A673 (cell line): Measurements from ENCODE around the gene CEACAM21. TPM values are rescaled to one million over a fixed set of nuclear protein-coding genes. Genes with fewer than 3 reads are reported as not detected.

Experiments used
- BruUV-seq: library from RNA; stranded (reverse); fragments of 400-500 nt; replicated peaks from 2 replicates; lab custom pipeline; 2021; lab: Mats Ljungman, UMichigan
- CTCF ChIA-PET: fragments of 300-600 bp; sonication (Branson Sonifier 250); formaldehyde crosslinking; loops from one replicate; lab custom pipeline; 2022; ENCODE audit warnings: antibody characterized with exemption; lab: Charles Lee
- POLR2A ChIA-PET: fragments of 300-600 bp; sonication (Branson Sonifier 250); formaldehyde crosslinking; loops from one replicate; lab custom pipeline; 2022; ENCODE audit warnings: antibody characterized with exemption; ENCODE audit not compliant: low non-redundant PET; lab: Charles Lee
- DNase-seq: peaks from one replicate; pipeline ENCODE4 v3.0.0-alpha.2; 2015; ENCODE audit warnings: low spot score
- H3K27ac ChIP-seq: fragments of 200-600 bp; sonication (generic); 2 replicates; pipeline ENCODE4 v1.5.1; 2016; ENCODE audit warnings: mixed run types, low read depth, mild to moderate bottlenecking, mixed read lengths, antibody characterized with exemption, low read length; ENCODE audit not compliant: poor library complexity, severe bottlenecking
- H3K27me3 ChIP-seq: fragments of 200-600 bp; sonication (generic); replicated peaks from 2 replicates; pipeline ENCODE4 v1.6.1; 2017; ENCODE audit warnings: mixed run types, low read depth, mild to moderate bottlenecking, mixed read lengths, antibody characterized with exemption, low read length; ENCODE audit not compliant: insufficient read depth, poor library complexity
- H3K36me3 ChIP-seq: fragments of 200-600 bp; sonication (generic); 2 replicates; pipeline ENCODE4 v1.6.1; 2016; ENCODE audit warnings: mixed run types, mild to moderate bottlenecking, mixed read lengths, antibody characterized with exemption, low read length; ENCODE audit not compliant: insufficient read depth, poor library complexity, severe bottlenecking
- H3K4me1 ChIP-seq: fragments of 200-600 bp; sonication (generic); 2 replicates; pipeline ENCODE4 v1.6.1; 2017; ENCODE audit warnings: mixed run types, mild to moderate bottlenecking, mixed read lengths, antibody characterized with exemption, low read length; ENCODE audit not compliant: insufficient read depth, poor library complexity, severe bottlenecking
- H3K4me3 ChIP-seq: fragments of 200-600 bp; sonication (generic); 2 replicates; pipeline ENCODE4 v1.5.1; 2016; ENCODE audit warnings: low read depth, mixed run types, mild to moderate bottlenecking, mixed read lengths, low read length; ENCODE audit not compliant: poor library complexity, severe bottlenecking
- H3K9me3 ChIP-seq: fragments of 200-600 bp; sonication (generic); 2 replicates; pipeline ENCODE4 v1.6.1; 2016; ENCODE audit warnings: mixed run types, low read depth, mild to moderate bottlenecking, mixed read lengths, antibody characterized with exemption, low read length; ENCODE audit not compliant: poor library complexity, severe bottlenecking
- CTCF ChIP-seq: fragments of 300-800, 200-600 bp; sonication (generic); conservative IDR thresholded peaks from 2 replicates; pipeline ENCODE4 v1.5.1; 2017; ENCODE audit warnings: low read depth, mild to moderate bottlenecking, antibody characterized with exemption, low read length, moderate library complexity, mixed read lengths
- EZH2 ChIP-seq: fragments of 200-600 bp; sonication (generic); IDR thresholded peaks from 2 replicates; pipeline ENCODE4 v1.6.1; 2017; ENCODE audit warnings: borderline replicate concordance, low read depth, mild to moderate bottlenecking, mixed read lengths, antibody characterized with exemption, low read length; ENCODE audit not compliant: poor library complexity, severe bottlenecking
- intact Hi-C: fragments of 100-400 bp; cut with micrococcal nuclease; formaldehyde crosslinking; loops from one replicate; pipeline ENCODE4 v1.10.0; 2022; ENCODE audit not compliant: unreplicated experiment
- total RNA-seq: library from RNA; stranded (reverse); gene quantifications from 2 replicates; pipeline ENCODE4 v1.2.3, GENCODE V29; 2021

CEACAM21 gene
- total RNA-seq, 1 experiment from 2014 or later, result 4.3 TPM

- DNase-seq, result no peak
- H3K4me3 ChIP-seq, result no peak overlapping the region
- ChIA-PET POLR2A (no interaction called here), CTCF (no interaction called here)
- H3K27me3 ChIP-seq, result no peaks in the 10 kb centered on the region
- intact Hi-C loops, result no loop called here
- H3K4me1 ChIP-seq, result no peaks in the 10 kb centered on the region
- BruUV-seq, result no TSS peak
- TF ChIP-seq CTCF (no peak), EZH2 (no peak)
- no peaks in the 10 kb centered on the region for H3K9me3 ChIP-seq
- H3K36me3 ChIP-seq, result no peaks in the 10 kb centered on the region
- no peak overlapping the region for H3K27ac ChIP-seq
These were observed 13.4 kb downstream of the CEACAM21 start for GRCh38 chr19:41589371-41589770.

GRCh38 chr19:41590936-41591335 lies 15.0 kb downstream of the CEACAM21 start:
- CTCF ChIA-PET, result no interaction called here
- H3K4me1 ChIP-seq, result no peaks in the 10 kb centered on the region

GRCh38 chr19:41591951-41592562 lies 16.1 kb downstream of the CEACAM21 start:
- no TSS peak for BruUV-seq
- DNase-seq, result no peak

More at GRCh38 chr19:41590936-41591335, 15.0 kb downstream of the CEACAM21 start:
- no peak overlapping the region for H3K4me3 ChIP-seq
- no peaks in the 10 kb centered on the region for H3K36me3 ChIP-seq
- TF ChIP-seq CTCF (no peak), EZH2 (no peak)
- intact Hi-C loops, result no loop called here
- no TSS peak for BruUV-seq
- POLR2A ChIA-PET, result no interaction called here
- no peaks in the 10 kb centered on the region for H3K9me3 ChIP-seq
- no peak for DNase-seq
- no peak overlapping the region for H3K27ac ChIP-seq
- H3K27me3 ChIP-seq, result no peaks in the 10 kb centered on the region

More at GRCh38 chr19:41591951-41592562, 16.1 kb downstream of the CEACAM21 start:
- Histone ChIP-seq H3K27me3 (no peaks in the 10 kb centered on the region), H3K4me3 (no peak overlapping the region), H3K4me1 (no peaks in the 10 kb centered on the region), H3K36me3 (no peaks in the 10 kb centered on the region), H3K9me3 (no peaks in the 10 kb centered on the region), H3K27ac (no peak overlapping the region)
- TF ChIP-seq EZH2, result no peak
- no peak for TF ChIP-seq CTCF
- intact Hi-C loops, result no loop called here
- ChIA-PET CTCF (no interaction called here), POLR2A (no interaction called here)
